DND-41 (cell line): ENCODE measurements around the gene BRD9.

Experiments
- ATAC-seq: fragments of 200-7000 bp; cut with Tn5 transposase; 3 replicates; pipeline ENCODE4 v1.9.1; 2021; ENCODE audit warnings: low read depth; ENCODE audit not compliant: insufficient read depth
- DNase-seq: peaks from one replicate; pipeline ENCODE4 v3.0.0-alpha.2; 2020
- H2AFZ ChIP-seq: 2 replicates; pipeline ENCODE4 v1.6.0; 2012; ENCODE audit warnings: low read depth, low read length
- H3K27ac ChIP-seq: 2 replicates; pipeline ENCODE4 v1.5.1; 2012; ENCODE audit warnings: low read length, inconsistent platforms
- H3K27me3 ChIP-seq: fragments of 200-600 bp; sonication (generic); 2 replicates; pipeline ENCODE4 v1.6.0; 2012; ENCODE audit warnings: low read length, mild to moderate bottlenecking, inconsistent platforms; ENCODE audit not compliant: insufficient read depth, poor library complexity
- H3K36me3 ChIP-seq: 2 replicates; pipeline ENCODE4 v1.5.1; 2012; ENCODE audit warnings: low read length, inconsistent platforms; ENCODE audit not compliant: insufficient read depth
- H3K4me1 ChIP-seq: 2 replicates; pipeline ENCODE4 v1.5.1; 2012; ENCODE audit warnings: mild to moderate bottlenecking, low read length; ENCODE audit not compliant: insufficient read depth
- H3K4me2 ChIP-seq: 2 replicates; pipeline ENCODE4 v1.6.0; 2012; ENCODE audit warnings: mild to moderate bottlenecking, moderate library complexity, low read length, inconsistent platforms; ENCODE audit not compliant: insufficient read depth
- H3K4me3 ChIP-seq, 2 experiments: fragments of 200-600 bp in 1 of 2; shearing (Covaris generic) in 1 of 2; 2 replicates each; pipeline ENCODE4 v1.5.1; 2012 to 2016; ENCODE audit warnings: inconsistent platforms in 2 of 2, low read length in 2 of 2, mild to moderate bottlenecking in 2 of 2, low read depth in 1 of 2, moderate library complexity in 1 of 2
- H3K79me2 ChIP-seq: 2 replicates; pipeline ENCODE4 v1.6.0; 2012; ENCODE audit warnings: low read length, inconsistent platforms; ENCODE audit not compliant: insufficient read depth
- H3K9ac ChIP-seq: 2 replicates; pipeline ENCODE4 v1.6.0; 2012; ENCODE audit warnings: low read depth, mild to moderate bottlenecking, inconsistent platforms, low read length, moderate library complexity
- H3K9me3 ChIP-seq: 2 replicates; pipeline ENCODE4 v1.5.1; 2012; ENCODE audit warnings: low read length, moderate library complexity, mild to moderate bottlenecking, inconsistent platforms; ENCODE audit not compliant: insufficient read depth, severe bottlenecking
- H4K20me1 ChIP-seq: 2 replicates; pipeline ENCODE4 v1.6.0; 2012; ENCODE audit warnings: low read length; ENCODE audit not compliant: insufficient read depth
- EZH2 ChIP-seq: IDR thresholded peaks from 3 replicates; pipeline ENCODE4 v1.6.1; 2012; ENCODE audit warnings: borderline replicate concordance, low read depth, mild to moderate bottlenecking, moderate library complexity, low read length, inconsistent platforms; ENCODE audit not compliant: severe bottlenecking
- TF ChIP-seq, protein P1 (sequence below): IDR thresholded peaks from 2 replicates; pipeline ENCODE4 v1.5.1; 2012; ENCODE audit warnings: borderline replicate concordance, low read length, moderate library complexity, mild to moderate bottlenecking; ENCODE audit not compliant: poor library complexity, severe bottlenecking; ENCODE audit errors: extremely low read depth

The BRD9 gene

DNA sequence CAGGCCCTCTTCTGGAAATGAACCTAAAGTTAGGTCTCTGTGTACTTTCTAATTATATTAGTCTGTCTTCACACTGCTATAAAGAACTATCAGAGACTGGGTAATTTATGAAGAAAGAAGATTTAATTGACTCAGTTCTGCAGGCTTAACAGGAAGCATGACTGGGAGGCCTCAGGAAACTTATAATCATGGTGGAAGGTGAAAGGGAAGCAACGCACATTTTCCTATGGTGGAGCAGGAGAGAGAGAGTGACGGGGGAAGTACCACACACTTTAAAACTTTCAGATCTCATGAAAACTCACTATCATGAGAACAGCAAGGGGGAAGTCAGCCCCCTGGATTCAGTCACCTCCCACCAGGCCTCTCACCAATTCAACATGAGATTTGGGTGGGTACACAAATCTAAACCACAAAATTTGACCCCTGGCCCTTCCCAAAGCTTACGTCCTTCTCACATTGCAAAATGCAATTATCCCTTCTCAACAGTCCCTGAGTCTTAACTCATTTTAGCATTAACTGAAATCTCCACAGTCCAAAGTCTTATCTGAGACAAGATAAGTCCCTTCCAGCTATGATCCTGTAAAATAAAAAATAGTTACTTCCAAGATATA lies 40.8 kb upstream of the BRD9 start:
- Histone ChIP-seq H3K79me2 (no peaks in the 10 kb centered on the region), H3K27me3 (no peaks in the 10 kb centered on the region), H3K4me1 (no peaks in the 10 kb centered on the region), H4K20me1 (no peaks in the 10 kb centered on the region), H3K9me3 (no peaks in the 10 kb centered on the region), H3K36me3 (no peaks in the 10 kb centered on the region), H2AFZ (no peak overlapping the region), H3K27ac (no peak overlapping the region), H3K4me3 (no peak overlapping the region), H3K4me2 (no peak overlapping the region), H3K9ac (no peak overlapping the region)
- ATAC-seq (no peak), DNase-seq (no peak)
- TF ChIP-seq, protein P1, sequence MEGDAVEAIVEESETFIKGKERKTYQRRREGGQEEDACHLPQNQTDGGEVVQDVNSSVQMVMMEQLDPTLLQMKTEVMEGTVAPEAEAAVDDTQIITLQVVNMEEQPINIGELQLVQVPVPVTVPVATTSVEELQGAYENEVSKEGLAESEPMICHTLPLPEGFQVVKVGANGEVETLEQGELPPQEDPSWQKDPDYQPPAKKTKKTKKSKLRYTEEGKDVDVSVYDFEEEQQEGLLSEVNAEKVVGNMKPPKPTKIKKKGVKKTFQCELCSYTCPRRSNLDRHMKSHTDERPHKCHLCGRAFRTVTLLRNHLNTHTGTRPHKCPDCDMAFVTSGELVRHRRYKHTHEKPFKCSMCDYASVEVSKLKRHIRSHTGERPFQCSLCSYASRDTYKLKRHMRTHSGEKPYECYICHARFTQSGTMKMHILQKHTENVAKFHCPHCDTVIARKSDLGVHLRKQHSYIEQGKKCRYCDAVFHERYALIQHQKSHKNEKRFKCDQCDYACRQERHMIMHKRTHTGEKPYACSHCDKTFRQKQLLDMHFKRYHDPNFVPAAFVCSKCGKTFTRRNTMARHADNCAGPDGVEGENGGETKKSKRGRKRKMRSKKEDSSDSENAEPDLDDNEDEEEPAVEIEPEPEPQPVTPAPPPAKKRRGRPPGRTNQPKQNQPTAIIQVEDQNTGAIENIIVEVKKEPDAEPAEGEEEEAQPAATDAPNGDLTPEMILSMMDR = no peak
- no peak for TF ChIP-seq EZH2

DNA sequence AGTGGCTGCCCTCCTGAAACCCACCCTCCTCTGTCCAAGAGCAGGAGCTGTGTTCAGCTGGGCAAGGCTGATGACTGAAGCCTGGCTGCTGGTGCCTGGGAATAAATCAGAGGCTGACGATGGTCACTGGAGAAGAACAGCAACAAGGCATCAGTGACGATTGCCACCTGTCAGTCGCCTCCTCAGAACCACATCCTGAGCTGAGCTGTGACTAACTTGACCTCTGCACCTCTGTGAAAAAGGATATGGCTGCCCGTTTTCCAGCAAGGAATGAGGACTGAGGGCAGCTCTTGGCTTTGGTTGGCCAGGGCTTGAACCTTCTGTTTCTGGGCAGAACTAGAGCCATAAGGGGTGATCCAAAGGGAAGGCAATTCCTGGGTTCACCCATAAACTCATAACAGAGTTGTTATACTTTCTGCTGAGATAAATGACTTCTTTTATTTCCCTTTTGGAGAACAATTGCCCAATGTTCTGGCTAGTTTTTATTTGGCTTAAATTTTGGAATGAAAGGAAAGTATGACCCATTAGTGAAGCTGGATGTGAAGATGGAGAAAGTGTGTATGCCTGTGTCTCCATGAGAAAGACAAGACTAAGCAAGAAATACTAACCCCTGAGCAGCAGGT lies 40.1 kb upstream of the BRD9 start:
- H3K79me2 ChIP-seq = no peaks in the 10 kb centered on the region
- no peaks in the 10 kb centered on the region for H3K4me1 ChIP-seq
- no peak overlapping the region for H2AFZ ChIP-seq
- H3K9me3 ChIP-seq = no peaks in the 10 kb centered on the region
- TF ChIP-seq EZH2 = no peak
- TF ChIP-seq, protein P1 = no peak
- no peaks in the 10 kb centered on the region for H3K36me3 ChIP-seq
- H3K4me3 ChIP-seq = no peak overlapping the region
- ATAC-seq (no peak), DNase-seq (no peak)
- H3K27ac ChIP-seq = no peak overlapping the region
- H3K9ac ChIP-seq = no peak overlapping the region
- no peak overlapping the region for H3K4me2 ChIP-seq
- H3K27me3 ChIP-seq = no peaks in the 10 kb centered on the region
- no peaks in the 10 kb centered on the region for H4K20me1 ChIP-seq

DNA sequence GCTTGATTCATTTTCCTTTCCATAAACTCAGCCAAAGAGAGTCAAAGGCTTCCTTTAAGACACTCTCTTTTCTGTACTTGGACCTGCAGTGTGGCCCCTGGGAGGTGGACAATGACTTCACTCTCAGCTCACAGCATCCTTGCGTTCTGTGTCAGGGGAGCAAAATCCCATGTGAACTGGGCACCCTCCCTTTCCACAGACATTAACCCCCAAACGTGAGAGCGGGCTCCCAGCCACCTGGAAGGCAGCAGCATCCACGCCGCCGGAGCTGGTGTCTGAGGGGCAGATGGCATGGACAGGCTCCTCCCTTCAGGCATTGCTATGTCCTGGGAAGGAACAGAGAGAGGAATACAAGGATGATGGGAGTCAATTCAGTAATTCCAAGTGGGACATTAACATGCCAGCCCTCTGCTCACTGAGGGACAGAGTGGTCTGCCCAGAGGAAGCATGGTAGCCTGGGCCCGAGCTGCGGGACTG lies 39.6 kb upstream of the BRD9 start:
- Histone ChIP-seq H3K36me3 (0 out of 2 replicates have a peak, but pooled peaks cover 2% of the 10 kb centered on the region), H3K4me3 (no peak overlapping the region), H2AFZ (no peak overlapping the region), H3K27me3 (no peaks in the 10 kb centered on the region), H3K4me2 (no peak overlapping the region), H4K20me1 (no peaks in the 10 kb centered on the region), H3K4me1 (no peaks in the 10 kb centered on the region), H3K9ac (no peak overlapping the region), H3K27ac (no peak overlapping the region), H3K9me3 (no peaks in the 10 kb centered on the region), H3K79me2 (no peaks in the 10 kb centered on the region)
- DNase-seq (no peak), ATAC-seq (no peak)
- TF ChIP-seq EZH2 = no peak
- TF ChIP-seq, protein P1 = no peak
